Dermis lymphatic vessel endothelial cell (primary cell): ENCODE measurements around the gene NBPF4. TPM values are rescaled to one million over a fixed set of nuclear protein-coding genes. Genes with fewer than 3 reads are reported as not detected.

Source experiments
- total RNA-seq: library from RNA; depleted of rRNA; stranded (reverse); fragments of >200 nt; gene quantifications from 2 replicates; pipeline ENCODE4 v1.2.1, GENCODE V29; 2014

NBPF4 gene
- not detected in 2 replicates for total RNA-seq

GRCh38 chr1:108243976-108244375, at the start of gene NBPF4:
TSS of gene NBPF4 (minus strand) at chr1:108244076. CDS start at chr1:108243761, 315 bp downstream.

GRCh38 chr1:108199781-108200686, 43.8 kb downstream of the NBPF4 start, which contains the start of gene SLC25A24:
TSS of gene SLC25A24 (minus strand) at chr1:108200343. CDS start at chr1:108200138, 205 bp downstream.

Other genes with a start within 250 kb of the NBPF4 start
- gene SLC25A24, start 43.7 kb downstream of the NBPF4 start, total RNA-seq = 42.7 and 43.2 TPM in 2 replicates
- gene NBPF6, start 206.3 kb upstream of the NBPF4 start, total RNA-seq = not detected in 2 replicates